AG10803 (cell line): ENCODE results near the gene INTS15.

ENCODE experiments used
- DNase-seq: peaks from one replicate; pipeline ENCODE4 v3.0.0; 2010; ENCODE audit warnings: low read depth
- H3K4me3 ChIP-seq: 2 replicates; pipeline ENCODE4 v1.5.1; 2011; ENCODE audit warnings: mild to moderate bottlenecking, low read length, control low read depth
- CTCF ChIP-seq: conservative IDR thresholded peaks from 2 replicates; pipeline ENCODE4 v1.5.1; 2011; ENCODE audit warnings: mild to moderate bottlenecking, low read length, control low read depth, inconsistent platforms

Gene INTS15

GRCh38 chr7:6604458-6604857 is 14.6 kb downstream of the INTS15 start:
- DNase-seq, result no peak
- no peak for TF ChIP-seq CTCF
- no peak overlapping the region for H3K4me3 ChIP-seq

- TF ChIP-seq CTCF, result no peak
- H3K4me3 ChIP-seq, result no peak overlapping the region
- DNase-seq, result no peak
Observed at GRCh38 chr7:6606866-6607583, 17.2 kb downstream of the INTS15 start.

GRCh38 chr7:6607651-6608051 is 17.8 kb downstream of the INTS15 start:
- no peak for TF ChIP-seq CTCF

GRCh38 chr7:6608081-6608480 is 18.3 kb downstream of the INTS15 start:
- no peak for DNase-seq
- TF ChIP-seq CTCF, result no peak

More at GRCh38 chr7:6607651-6608051, 17.8 kb downstream of the INTS15 start:
- no peak overlapping the region for H3K4me3 ChIP-seq
- no peak for DNase-seq

GRCh38 chr7:6608794-6609193 is 19.0 kb downstream of the INTS15 start:
- H3K4me3 ChIP-seq, result no peak overlapping the region
- no peak for DNase-seq
- TF ChIP-seq CTCF, result no peak

More at GRCh38 chr7:6608081-6608480, 18.3 kb downstream of the INTS15 start:
- no peak overlapping the region for H3K4me3 ChIP-seq

GRCh38 chr7:6612819-6613218 is 23.0 kb downstream of the INTS15 start:
- DNase-seq, result no peak
- no peak for TF ChIP-seq CTCF
- no peak overlapping the region for H3K4me3 ChIP-seq

GRCh38 chr7:6613706-6614105 is 23.9 kb downstream of the INTS15 start:
- no peak for DNase-seq
- no peak for TF ChIP-seq CTCF

More at GRCh38 chr7:6613706-6614105, 23.9 kb downstream of the INTS15 start:
- no peak overlapping the region for H3K4me3 ChIP-seq
